Measurements from ENCODE around the gene LIPH.
"Not testable (repeated sequence)": the region's sequence is repeated elsewhere in the genome, so short reads cannot be mapped to it uniquely, and the experiment has no call there.

LIPH gene

GRCh38 chr3:185583925-185584324 lies 31.5 kb upstream of the LIPH start:
- no peak overlapping the region for H3K27ac ChIP-seq
- TF ChIP-seq ZFX (IDR thresholded peaks at IDR 0.05) (no peak), CTCF (conservative IDR thresholded peaks at IDR 0.05) (no peak)

GRCh38 chr3:185582871-185583270 lies 30.5 kb upstream of the LIPH start:
- TF ChIP-seq CTCF (conservative IDR thresholded peaks at IDR 0.05) (no peak), ZFX (IDR thresholded peaks at IDR 0.05) (no peak)
- no peak overlapping the region for H3K27ac ChIP-seq

DNA sequence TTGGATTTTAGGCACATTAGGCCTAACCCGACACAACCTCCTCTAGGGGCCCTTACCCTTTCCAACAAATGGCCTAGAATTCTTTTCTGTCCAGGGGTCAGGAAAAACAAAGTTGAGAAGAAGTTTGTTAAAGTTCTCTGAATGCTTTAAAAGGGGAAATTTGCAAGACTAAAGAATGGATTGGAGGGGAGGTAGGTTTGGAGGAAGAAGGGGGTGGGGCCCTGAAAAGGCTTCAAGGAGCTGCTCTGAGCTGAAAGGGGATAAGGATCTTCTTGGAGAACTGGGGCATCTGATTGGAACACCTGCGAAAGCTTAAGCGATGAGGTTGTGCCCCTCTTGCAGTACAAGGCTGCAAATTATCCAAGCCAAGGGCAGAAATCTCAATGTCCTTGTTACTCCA lies 29.8 kb upstream of the LIPH start:
- TF ChIP-seq ZFX (IDR thresholded peaks at IDR 0.05): no peak
- TF ChIP-seq CTCF (conservative IDR thresholded peaks at IDR 0.05): no peak
- no peak overlapping the region for H3K27ac ChIP-seq

GRCh38 chr3:185575108-185575869 lies 22.9 kb upstream of the LIPH start:
- peak; percentile 92 for TF ChIP-seq CTCF (conservative IDR thresholded peaks at IDR 0.05)
- H3K27ac ChIP-seq: not testable (repeated sequence)

DNA sequence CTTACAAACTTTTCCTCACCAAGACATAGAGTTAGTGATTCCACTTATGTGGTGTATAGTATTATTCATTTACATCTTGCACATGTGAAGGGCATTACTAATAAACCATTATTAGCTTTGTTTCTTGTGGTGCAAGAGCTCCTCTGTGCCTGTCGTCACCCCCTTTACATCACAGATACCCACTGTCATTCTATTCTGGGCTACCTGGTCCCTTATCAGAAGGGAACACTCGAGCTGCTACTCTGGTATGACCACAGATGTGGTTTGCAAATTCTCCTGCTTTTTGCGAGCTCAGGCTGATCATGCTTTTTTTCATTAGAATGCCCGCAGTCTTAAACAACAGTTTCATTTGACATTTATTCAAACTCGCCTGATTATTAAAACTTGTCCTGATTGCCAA lies 19.8 kb upstream of the LIPH start:
- TF ChIP-seq CTCF (conservative IDR thresholded peaks at IDR 0.05) (no peak), ZFX (IDR thresholded peaks at IDR 0.05) (no peak)
- no peak overlapping the region for H3K27ac ChIP-seq

DNA sequence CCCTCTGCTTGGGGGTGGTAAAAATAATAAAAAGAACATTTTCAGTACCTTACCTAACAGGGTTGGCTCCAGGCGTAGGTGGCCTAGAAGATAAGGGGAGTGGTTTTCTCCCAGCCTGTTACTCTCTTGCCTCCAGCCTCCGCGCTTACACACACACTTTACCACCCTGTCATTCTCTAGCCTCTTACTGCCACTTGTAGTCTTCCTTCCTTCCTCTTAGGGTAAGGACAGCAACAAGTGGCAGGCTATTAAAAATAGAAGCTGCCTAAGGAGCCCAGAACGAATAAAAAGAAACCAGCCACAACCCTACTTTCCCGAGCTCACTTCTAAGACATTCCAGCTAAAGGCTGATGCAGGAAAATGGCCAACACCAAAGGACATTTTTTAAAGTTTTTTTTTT lies 9.6 kb upstream of the LIPH start:
- TF ChIP-seq ZFX (IDR thresholded peaks at IDR 0.05) (no peak), CTCF (conservative IDR thresholded peaks at IDR 0.05) (no peak)
- H3K27ac ChIP-seq: no peak overlapping the region

- no peak overlapping the region for H3K27ac ChIP-seq
- TF ChIP-seq CTCF (conservative IDR thresholded peaks at IDR 0.05): no peak
- TF ChIP-seq ZFX (IDR thresholded peaks at IDR 0.05): no peak
Measured at GRCh38 chr3:185561374-185561943, 9.1 kb upstream of the LIPH start.
